Measurements from ENCODE around the gene DNAH17. TPM values are rescaled to one million over a fixed set of nuclear protein-coding genes. Genes with fewer than 3 reads are reported as not detected.
A peak's percentile ranks its signal among the peaks of the same experiment; 100 is the strongest.

The DNAH17 gene
- total RNA-seq, 2 donors from 2014 or later, result 0.13 to 0.64 TPM

- Histone ChIP-seq H3K36me3 (ENCODE audit: control insufficient read depth, insufficient read depth, low read length) (no peaks in the 10 kb centered on the region), H3K27ac (ENCODE audit: low read depth, low read length) (no peak overlapping the region), H3K9ac (ENCODE audit: extremely low read depth, low read length, poor library complexity, severe bottlenecking) (no peak overlapping the region), H3K4me1 (ENCODE audit: control insufficient read depth, insufficient read depth, low read length) (no peaks in the 10 kb centered on the region), H3K4me3 (ENCODE audit: low read length) (no peak overlapping the region), H3K27me3 (ENCODE audit: control insufficient read depth, insufficient read depth, low read length, poor library complexity, severe bottlenecking) (no peaks in the 10 kb centered on the region), H3K9me3 (ENCODE audit: control insufficient read depth, low read length) (no peaks in the 10 kb centered on the region)
- no peak for DNase-seq
- peaks cover 2% of the 10 kb centered on the region for H3K4me1 Mint-ChIP-seq
- H3K27me3 Mint-ChIP-seq (ENCODE audit: insufficient read depth), result peaks cover 11% of the 10 kb centered on the region
- no peak overlapping the region for H3K4me3 Mint-ChIP-seq
- H3K27ac Mint-ChIP-seq, result no peak overlapping the region
- H3K36me3 Mint-ChIP-seq (ENCODE audit: low read depth), result no peaks in the 10 kb centered on the region
- peak; percentile 14 for TF ChIP-seq CTCF (conservative IDR thresholded peaks at IDR 0.05)
- no peaks in the 10 kb centered on the region for H3K9me3 Mint-ChIP-seq
- WGBS, 2 experiments (ENCODE audit: insufficient coverage in 1 of 2, insufficient read length in 1 of 2), result 90 to 92% methylated on average over 29 to 42 of the region's 42 CpGs
Observed at GRCh38 chr17:78493853-78494695, 83.1 kb downstream of the DNAH17 start.

- H3K9me3 Mint-ChIP-seq, result no peaks in the 10 kb centered on the region
- Histone ChIP-seq H3K27ac (ENCODE audit: low read depth, low read length) (no peak overlapping the region), H3K4me3 (ENCODE audit: low read length) (no peak overlapping the region), H3K9me3 (ENCODE audit: control insufficient read depth, low read length) (no peaks in the 10 kb centered on the region), H3K4me1 (ENCODE audit: control insufficient read depth, insufficient read depth, low read length) (no peaks in the 10 kb centered on the region), H3K36me3 (ENCODE audit: control insufficient read depth, insufficient read depth, low read length) (no peaks in the 10 kb centered on the region), H3K27me3 (ENCODE audit: control insufficient read depth, insufficient read depth, low read length, poor library complexity, severe bottlenecking) (no peaks in the 10 kb centered on the region), H3K9ac (ENCODE audit: extremely low read depth, low read length, poor library complexity, severe bottlenecking) (no peak overlapping the region)
- peak overlapping the region; percentile 44 for H3K27ac Mint-ChIP-seq
- TF ChIP-seq CTCF (conservative IDR thresholded peaks at IDR 0.05), result no peak
- 93 to 97% methylated on average over 3 to 9 of the region's 9 CpGs for WGBS, 2 experiments (ENCODE audit: insufficient coverage in 1 of 2, insufficient read length in 1 of 2)
- H3K4me1 Mint-ChIP-seq, result no peaks in the 10 kb centered on the region
- H3K36me3 Mint-ChIP-seq (ENCODE audit: low read depth), result no peaks in the 10 kb centered on the region
- peaks cover 11% of the 10 kb centered on the region for H3K27me3 Mint-ChIP-seq (ENCODE audit: insufficient read depth)
- no peak for DNase-seq
- H3K4me3 Mint-ChIP-seq, result no peak overlapping the region
Observed at GRCh38 chr17:78493450-78493849, 83.7 kb downstream of the DNAH17 start.

- peaks cover 11% of the 10 kb centered on the region for H3K27me3 Mint-ChIP-seq (ENCODE audit: insufficient read depth)
- H3K9me3 Mint-ChIP-seq, result no peaks in the 10 kb centered on the region
- no peaks in the 10 kb centered on the region for H3K4me1 Mint-ChIP-seq
- no peak overlapping the region for H3K9ac ChIP-seq (ENCODE audit: extremely low read depth, low read length, poor library complexity, severe bottlenecking)
- no peaks in the 10 kb centered on the region for H3K36me3 Mint-ChIP-seq (ENCODE audit: low read depth)
- no peak for DNase-seq
- H3K27ac Mint-ChIP-seq, result no peak overlapping the region
- TF ChIP-seq CTCF (conservative IDR thresholded peaks at IDR 0.05), result peak; percentile 34
- H3K4me1 ChIP-seq (ENCODE audit: control insufficient read depth, insufficient read depth, low read length), result no peaks in the 10 kb centered on the region
- H3K4me3 Mint-ChIP-seq, result no peak overlapping the region
- WGBS, 2 experiments (ENCODE audit: insufficient coverage in 1 of 2, insufficient read length in 1 of 2), result 89 to 97% methylated on average over 12 to 26 of the region's 26 CpGs
- no peaks in the 10 kb centered on the region for H3K9me3 ChIP-seq (ENCODE audit: control insufficient read depth, low read length)
- no peak overlapping the region for H3K27ac ChIP-seq (ENCODE audit: low read depth, low read length)
- H3K27me3 ChIP-seq (ENCODE audit: control insufficient read depth, insufficient read depth, low read length, poor library complexity, severe bottlenecking), result no peaks in the 10 kb centered on the region
- H3K4me3 ChIP-seq (ENCODE audit: low read length), result no peak overlapping the region
- H3K36me3 ChIP-seq (ENCODE audit: control insufficient read depth, insufficient read depth, low read length), result no peaks in the 10 kb centered on the region
Observed at GRCh38 chr17:78492116-78492799, 84.9 kb downstream of the DNAH17 start.

Data from endodermal cell (in vitro differentiated cells).